ENCODE measurements around the gene IRAK2.
"Not testable (repeated sequence)": the region's sequence is repeated elsewhere in the genome, so short reads cannot be mapped to it uniquely, and the experiment has no call there.

The IRAK2 gene

GRCh38 chr3:10259798-10260197, 95.1 kb downstream of the IRAK2 start:
- Histone ChIP-seq H3K9me3 (ENCODE audit: low read depth, low read length) (no peaks in the 10 kb centered on the region), H3K4me3 (no peak overlapping the region), H3K36me3 (ENCODE audit: insufficient read depth, low read length) (peaks cover 6% of the 10 kb centered on the region; the same call in 1 of the 2 replicates), H3K9ac (ENCODE audit: insufficient read length) (no peak overlapping the region), H3K27ac (no peak overlapping the region)
- DNase-seq (ENCODE audit: low read depth, low spot score), result no peak
- no peak for TF ChIP-seq FOXP2 (optimal IDR thresholded peaks at IDR 0.05; ENCODE audit: control extremely low read depth, extremely low read length, insufficient read depth)
- no peak for TF ChIP-seq EZH2 (IDR thresholded peaks at IDR 0.05)
- no peak for TF ChIP-seq POLR2AphosphoS5 (IDR thresholded peaks at IDR 0.05; ENCODE audit: borderline replicate concordance, low read depth, low read length)

- Histone ChIP-seq H3K27ac (no peak overlapping the region), H3K9me3 (ENCODE audit: low read depth, low read length) (no peaks in the 10 kb centered on the region), H3K9ac (ENCODE audit: insufficient read length) (no peak overlapping the region), H3K4me3 (no peak overlapping the region), H3K36me3 (ENCODE audit: insufficient read depth, low read length) (peaks cover 6% of the 10 kb centered on the region; the same call in 1 of the 2 replicates)
- no peak for TF ChIP-seq EZH2 (IDR thresholded peaks at IDR 0.05)
- TF ChIP-seq POLR2AphosphoS5 (IDR thresholded peaks at IDR 0.05; ENCODE audit: borderline replicate concordance, low read depth, low read length), result no peak
- TF ChIP-seq FOXP2 (optimal IDR thresholded peaks at IDR 0.05; ENCODE audit: control extremely low read depth, extremely low read length, insufficient read depth), result no peak
- no peak for DNase-seq (ENCODE audit: low read depth, low spot score)
These were observed 95.5 kb downstream of the IRAK2 start for GRCh38 chr3:10260211-10260701.

GRCh38 chr3:10262027-10262426, 97.3 kb downstream of the IRAK2 start:
- TF ChIP-seq FOXP2 (optimal IDR thresholded peaks at IDR 0.05; ENCODE audit: control extremely low read depth, extremely low read length, insufficient read depth), result no peak
- no peak for TF ChIP-seq EZH2 (IDR thresholded peaks at IDR 0.05)
- no peak for TF ChIP-seq POLR2AphosphoS5 (IDR thresholded peaks at IDR 0.05; ENCODE audit: borderline replicate concordance, low read depth, low read length)
- no peak overlapping the region for H3K27ac ChIP-seq

GRCh38 chr3:10263646-10264363, 99.1 kb downstream of the IRAK2 start:
- peaks cover 2% of the 10 kb centered on the region; the same call in 1 of the 2 replicates for H3K36me3 ChIP-seq (ENCODE audit: insufficient read depth, low read length)
- H3K9ac ChIP-seq (ENCODE audit: insufficient read length), result no peak overlapping the region
- H3K4me3 ChIP-seq, result no peak overlapping the region
- TF ChIP-seq EZH2 (IDR thresholded peaks at IDR 0.05) (no peak), FOXP2 (optimal IDR thresholded peaks at IDR 0.05; ENCODE audit: control extremely low read depth, extremely low read length, insufficient read depth) (no peak), POLR2AphosphoS5 (IDR thresholded peaks at IDR 0.05; ENCODE audit: borderline replicate concordance, low read depth, low read length) (no peak)
- no peaks in the 10 kb centered on the region for H3K9me3 ChIP-seq (ENCODE audit: low read depth, low read length)
- H3K27ac ChIP-seq, result no peak overlapping the region
- DNase-seq (ENCODE audit: low read depth, low spot score), result no peak

More at GRCh38 chr3:10262027-10262426, 97.3 kb downstream of the IRAK2 start:
- no peak for DNase-seq (ENCODE audit: low read depth, low spot score)
- H3K4me3 ChIP-seq, result no peak overlapping the region
- H3K36me3 ChIP-seq (ENCODE audit: insufficient read depth, low read length), result peaks cover 2% of the 10 kb centered on the region; the same call in 1 of the 2 replicates
- H3K9me3 ChIP-seq (ENCODE audit: low read depth, low read length), result no peaks in the 10 kb centered on the region
- H3K9ac ChIP-seq (ENCODE audit: insufficient read length), result no peak overlapping the region

GRCh38 chr3:10265833-10266232, 101.1 kb downstream of the IRAK2 start:
- DNase-seq (ENCODE audit: low read depth, low spot score), result no peak
- Histone ChIP-seq H3K27ac (no peak overlapping the region), H3K9me3 (ENCODE audit: low read depth, low read length) (no peaks in the 10 kb centered on the region), H3K36me3 (ENCODE audit: insufficient read depth, low read length) (peaks cover 2% of the 10 kb centered on the region; the same call in 1 of the 2 replicates), H3K4me3 (no peak overlapping the region), H3K9ac (ENCODE audit: insufficient read length) (no peak overlapping the region)
- TF ChIP-seq FOXP2 (optimal IDR thresholded peaks at IDR 0.05; ENCODE audit: control extremely low read depth, extremely low read length, insufficient read depth) (no peak), POLR2AphosphoS5 (IDR thresholded peaks at IDR 0.05; ENCODE audit: borderline replicate concordance, low read depth, low read length) (no peak), EZH2 (IDR thresholded peaks at IDR 0.05) (no peak)

- H3K36me3 ChIP-seq (ENCODE audit: insufficient read depth, low read length); H3K9me3 ChIP-seq (ENCODE audit: low read depth, low read length); H3K4me3 ChIP-seq; DNase-seq (ENCODE audit: low read depth, low spot score); H3K27ac ChIP-seq; H3K9ac ChIP-seq (ENCODE audit: insufficient read length): not testable (repeated sequence)
These were observed 102.2 kb downstream of the IRAK2 start for GRCh38 chr3:10266936-10267335.

GRCh38 chr3:10268116-10268515, 103.4 kb downstream of the IRAK2 start:
- no peak for DNase-seq (ENCODE audit: low read depth, low spot score)
- H3K36me3 ChIP-seq (ENCODE audit: insufficient read depth, low read length), result peaks cover 2% of the 10 kb centered on the region; the same call in 1 of the 2 replicates
- no peak overlapping the region for H3K9ac ChIP-seq (ENCODE audit: insufficient read length)
- H3K27ac ChIP-seq, result no peak overlapping the region
- no peaks in the 10 kb centered on the region for H3K9me3 ChIP-seq (ENCODE audit: low read depth, low read length)
- TF ChIP-seq POLR2AphosphoS5 (IDR thresholded peaks at IDR 0.05; ENCODE audit: borderline replicate concordance, low read depth, low read length) (no peak), FOXP2 (optimal IDR thresholded peaks at IDR 0.05; ENCODE audit: control extremely low read depth, extremely low read length, insufficient read depth) (no peak), EZH2 (IDR thresholded peaks at IDR 0.05) (no peak)
- no peak overlapping the region for H3K4me3 ChIP-seq

GRCh38 chr3:10268930-10269329, 104.2 kb downstream of the IRAK2 start:
- no peak overlapping the region for H3K4me3 ChIP-seq
- no peak for DNase-seq (ENCODE audit: low read depth, low spot score)
- no peaks in the 10 kb centered on the region for H3K9me3 ChIP-seq (ENCODE audit: low read depth, low read length)
- TF ChIP-seq POLR2AphosphoS5 (IDR thresholded peaks at IDR 0.05; ENCODE audit: borderline replicate concordance, low read depth, low read length) (no peak), EZH2 (IDR thresholded peaks at IDR 0.05) (no peak), FOXP2 (optimal IDR thresholded peaks at IDR 0.05; ENCODE audit: control extremely low read depth, extremely low read length, insufficient read depth) (no peak)
- no peak overlapping the region for H3K27ac ChIP-seq
- peaks cover 2% of the 10 kb centered on the region; the same call in 1 of the 2 replicates for H3K36me3 ChIP-seq (ENCODE audit: insufficient read depth, low read length)
- H3K9ac ChIP-seq (ENCODE audit: insufficient read length), result no peak overlapping the region

Measured in SK-N-MC (cell line).